ENCODE data around the gene EPHB2.

DNA sequence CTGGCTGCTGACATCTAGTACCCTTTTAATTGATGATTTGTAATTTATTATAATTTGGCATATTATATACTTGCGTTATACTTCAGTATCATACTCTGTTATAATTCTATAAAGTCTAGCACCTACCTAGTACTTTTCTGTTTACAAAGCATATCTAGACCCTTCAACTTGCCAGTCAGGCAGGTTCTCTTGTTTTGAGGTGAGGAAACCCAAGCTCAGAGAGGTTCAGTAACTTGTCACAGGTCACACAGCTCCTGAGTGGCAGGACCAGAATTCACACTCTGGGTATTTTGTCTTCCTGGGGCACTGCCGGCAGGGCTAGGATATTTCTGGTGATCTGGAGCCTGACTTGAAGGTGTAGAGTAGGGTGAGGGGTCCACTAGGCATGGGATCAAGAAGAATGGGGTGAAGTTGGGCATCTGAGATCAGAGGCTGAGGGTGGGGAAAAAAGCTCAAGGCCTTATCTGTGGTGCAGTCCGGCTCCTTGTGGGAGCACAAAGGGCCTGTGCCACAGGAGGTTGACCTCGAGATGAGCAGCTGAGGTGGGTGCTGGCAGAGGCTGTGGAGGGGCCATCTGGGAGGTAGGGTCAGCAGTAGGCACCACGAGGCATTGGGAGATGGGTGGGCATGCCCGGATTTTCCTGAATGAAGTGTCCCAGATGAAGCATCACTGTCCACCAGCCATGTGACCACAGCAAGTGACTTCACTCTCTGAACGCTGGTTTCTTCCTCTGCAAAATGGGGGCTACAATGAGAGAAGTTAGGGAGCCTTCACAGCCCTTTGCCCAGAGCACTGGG, 102.6 kb downstream of the EPHB2 start:
- TF ChIP-seq, protein P1, sequence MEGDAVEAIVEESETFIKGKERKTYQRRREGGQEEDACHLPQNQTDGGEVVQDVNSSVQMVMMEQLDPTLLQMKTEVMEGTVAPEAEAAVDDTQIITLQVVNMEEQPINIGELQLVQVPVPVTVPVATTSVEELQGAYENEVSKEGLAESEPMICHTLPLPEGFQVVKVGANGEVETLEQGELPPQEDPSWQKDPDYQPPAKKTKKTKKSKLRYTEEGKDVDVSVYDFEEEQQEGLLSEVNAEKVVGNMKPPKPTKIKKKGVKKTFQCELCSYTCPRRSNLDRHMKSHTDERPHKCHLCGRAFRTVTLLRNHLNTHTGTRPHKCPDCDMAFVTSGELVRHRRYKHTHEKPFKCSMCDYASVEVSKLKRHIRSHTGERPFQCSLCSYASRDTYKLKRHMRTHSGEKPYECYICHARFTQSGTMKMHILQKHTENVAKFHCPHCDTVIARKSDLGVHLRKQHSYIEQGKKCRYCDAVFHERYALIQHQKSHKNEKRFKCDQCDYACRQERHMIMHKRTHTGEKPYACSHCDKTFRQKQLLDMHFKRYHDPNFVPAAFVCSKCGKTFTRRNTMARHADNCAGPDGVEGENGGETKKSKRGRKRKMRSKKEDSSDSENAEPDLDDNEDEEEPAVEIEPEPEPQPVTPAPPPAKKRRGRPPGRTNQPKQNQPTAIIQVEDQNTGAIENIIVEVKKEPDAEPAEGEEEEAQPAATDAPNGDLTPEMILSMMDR (IDR thresholded peaks at IDR 0.05) = no peak
- no peak for TF ChIP-seq POLR2A (IDR thresholded peaks at IDR 0.05)

Measured in testis (tissue), 2 donors.